ENCODE measurements around the gene KDF1.
A peak's percentile ranks its signal among the peaks of the same experiment; 100 is the strongest.

KDF1 gene

DNA sequence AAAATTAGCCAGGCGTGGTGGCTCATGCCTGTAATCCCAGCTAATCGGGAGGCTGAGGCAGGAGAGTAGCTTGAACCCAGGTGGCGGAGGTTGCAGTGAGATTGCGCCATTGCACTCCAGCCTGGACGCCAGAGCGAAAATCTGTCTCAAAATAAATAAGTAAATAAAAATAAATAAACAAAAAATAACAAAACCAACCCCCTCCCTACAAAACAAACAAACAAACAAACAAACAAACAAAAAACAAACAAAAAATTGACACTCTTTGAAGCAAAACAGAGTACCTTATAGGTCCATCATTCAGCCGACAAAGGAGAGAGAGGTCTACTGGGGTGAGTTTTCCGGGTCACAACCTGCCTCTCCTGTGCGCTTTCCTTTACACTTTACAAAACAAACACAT is 5.4 kb upstream of the KDF1 start:
- Histone ChIP-seq H2AFZ (no peak overlapping the region), H3K27ac (no peak overlapping the region), H3K27me3 (ENCODE audit: control insufficient read depth, insufficient read depth, low read length) (no peaks in the 10 kb centered on the region), H3K36me3 (ENCODE audit: control insufficient read depth, insufficient read depth, low read length) (no peaks in the 10 kb centered on the region), H3K4me3 (ENCODE audit: low read depth, low read length) (no peak overlapping the region), H3K4me2 (ENCODE audit: low read length) (no peak overlapping the region), H3K79me2 (no peaks in the 10 kb centered on the region), H3K4me1 (no peaks in the 10 kb centered on the region), H3K9ac (no peak overlapping the region), H3K9me3 (ENCODE audit: control insufficient read depth, low read length) (no peaks in the 10 kb centered on the region)
- TF ChIP-seq CTCF (IDR thresholded peaks at IDR 0.05) = no peak

DNA sequence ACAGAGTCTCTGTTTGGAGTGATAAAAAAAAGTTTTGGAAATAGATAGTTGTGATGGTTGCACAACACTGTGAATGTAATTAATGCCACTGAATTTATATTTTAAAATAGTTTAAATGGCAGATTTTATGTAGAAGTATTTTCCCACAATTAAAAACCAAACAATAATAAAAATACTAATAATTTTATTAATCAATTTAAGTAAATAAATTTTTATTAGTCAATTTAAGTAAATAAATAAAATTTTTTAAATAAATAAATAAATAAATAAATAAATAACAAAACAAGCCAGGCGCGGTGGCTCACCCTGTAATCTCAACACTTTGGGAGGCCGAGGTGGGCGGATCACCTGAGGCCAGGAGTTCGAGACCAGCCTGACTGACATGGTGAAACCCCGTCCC is 4.9 kb upstream of the KDF1 start:
- TF ChIP-seq CTCF (IDR thresholded peaks at IDR 0.05) = no peak
- H3K27me3 ChIP-seq (ENCODE audit: control insufficient read depth, insufficient read depth, low read length) = no peaks in the 10 kb centered on the region
- H3K9me3 ChIP-seq (ENCODE audit: control insufficient read depth, low read length) = no peaks in the 10 kb centered on the region
- H2AFZ ChIP-seq = no peak overlapping the region
- no peaks in the 10 kb centered on the region for H3K36me3 ChIP-seq (ENCODE audit: control insufficient read depth, insufficient read depth, low read length)
- no peak overlapping the region for H3K9ac ChIP-seq
- H3K4me2 ChIP-seq (ENCODE audit: low read length) = no peak overlapping the region
- no peak overlapping the region for H3K4me3 ChIP-seq (ENCODE audit: low read depth, low read length)
- no peak overlapping the region for H3K27ac ChIP-seq
- no peaks in the 10 kb centered on the region for H3K79me2 ChIP-seq
- H3K4me1 ChIP-seq = no peaks in the 10 kb centered on the region

DNA sequence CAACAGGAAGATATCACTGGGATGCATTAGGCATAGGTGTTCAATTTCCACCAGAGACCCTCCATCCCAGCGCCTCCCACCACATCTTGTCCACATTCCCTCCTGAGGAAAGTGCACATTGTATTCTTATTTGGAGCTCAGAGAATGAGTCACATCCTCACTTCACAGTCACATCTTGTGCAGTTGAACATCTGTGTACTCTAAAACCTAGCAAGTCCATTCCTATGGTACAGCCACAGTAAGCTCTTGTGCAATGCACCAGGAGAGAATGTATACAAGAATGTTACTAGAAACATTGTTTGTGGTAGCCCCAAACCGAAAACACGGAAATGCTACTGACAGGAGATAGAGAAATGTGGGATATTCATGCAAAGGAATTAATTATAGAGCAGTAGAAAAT is 1.6 kb upstream of the KDF1 start:
- Histone ChIP-seq H3K4me1 (no peaks in the 10 kb centered on the region), H2AFZ (no peak overlapping the region), H3K9me3 (ENCODE audit: control insufficient read depth, low read length) (no peaks in the 10 kb centered on the region), H3K36me3 (ENCODE audit: control insufficient read depth, insufficient read depth, low read length) (no peaks in the 10 kb centered on the region), H3K27ac (no peak overlapping the region), H3K27me3 (ENCODE audit: control insufficient read depth, insufficient read depth, low read length) (no peaks in the 10 kb centered on the region), H3K4me3 (ENCODE audit: low read depth, low read length) (no peak overlapping the region), H3K79me2 (peaks cover 2% of the 10 kb centered on the region), H3K9ac (no peak overlapping the region), H3K4me2 (ENCODE audit: low read length) (no peak overlapping the region)
- TF ChIP-seq CTCF (IDR thresholded peaks at IDR 0.05) = no peak

- TF ChIP-seq CTCF (IDR thresholded peaks at IDR 0.05) = no peak
- H3K36me3 ChIP-seq (ENCODE audit: control insufficient read depth, insufficient read depth, low read length) = no peaks in the 10 kb centered on the region
- no peaks in the 10 kb centered on the region for H3K9me3 ChIP-seq (ENCODE audit: control insufficient read depth, low read length)
- H2AFZ ChIP-seq = peak overlapping the region; percentile 82
- no peaks in the 10 kb centered on the region for H3K4me1 ChIP-seq
- H3K4me3 ChIP-seq (ENCODE audit: low read depth, low read length) = peak overlapping the region; percentile 76
- H3K79me2 ChIP-seq = peaks cover 2% of the 10 kb centered on the region
- no peaks in the 10 kb centered on the region for H3K27me3 ChIP-seq (ENCODE audit: control insufficient read depth, insufficient read depth, low read length)
- H3K9ac ChIP-seq = no peak overlapping the region
- peak overlapping the region; percentile 64 for H3K4me2 ChIP-seq (ENCODE audit: low read length)
- no peak overlapping the region for H3K27ac ChIP-seq
These were observed 328 bp upstream of the KDF1 start for GRCh38 chr1:26960625-26960966.

DNA sequence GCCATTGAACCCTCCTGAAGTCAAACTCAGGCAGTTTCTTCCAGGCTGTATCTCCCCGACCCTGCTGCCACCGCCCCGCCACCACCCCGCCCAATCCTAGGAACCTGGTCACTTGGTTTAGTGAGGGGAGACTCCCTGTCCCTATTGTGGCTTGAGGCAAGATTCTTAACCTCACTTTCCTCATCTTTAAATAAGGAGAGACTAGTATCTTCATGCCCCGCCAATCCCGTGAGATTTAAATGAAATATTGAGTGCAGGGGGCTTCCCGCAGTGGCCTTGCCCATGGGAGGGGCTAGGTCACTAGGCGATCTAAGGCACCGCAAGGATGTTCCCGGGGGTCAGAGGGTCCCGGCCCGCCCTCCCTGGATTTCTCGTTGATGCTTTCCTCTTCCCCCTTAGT is 998 bp downstream of the KDF1 start:
- Histone ChIP-seq H3K9me3 (ENCODE audit: control insufficient read depth, low read length) (no peaks in the 10 kb centered on the region), H3K27ac (no peak overlapping the region), H3K4me2 (ENCODE audit: low read length) (peak overlapping the region; percentile 87), H3K9ac (no peak overlapping the region), H3K79me2 (peaks cover 2% of the 10 kb centered on the region), H3K36me3 (ENCODE audit: control insufficient read depth, insufficient read depth, low read length) (no peaks in the 10 kb centered on the region), H3K27me3 (ENCODE audit: control insufficient read depth, insufficient read depth, low read length) (no peaks in the 10 kb centered on the region), H2AFZ (no peak overlapping the region), H3K4me1 (no peaks in the 10 kb centered on the region), H3K4me3 (ENCODE audit: low read depth, low read length) (peak overlapping the region; percentile 76)
- TF ChIP-seq CTCF (IDR thresholded peaks at IDR 0.05) = no peak
